NCI-H187 (cell line): ENCODE results near the gene VEGFB.
A peak's percentile ranks its signal among the peaks of the same experiment; 100 is the strongest.

Source experiments
- DNase-seq, 2 experiments: peaks; one replicate each; lab custom pipeline; 2025; lab: John Stamatoyannopoulos, UW

VEGFB gene

DNA sequence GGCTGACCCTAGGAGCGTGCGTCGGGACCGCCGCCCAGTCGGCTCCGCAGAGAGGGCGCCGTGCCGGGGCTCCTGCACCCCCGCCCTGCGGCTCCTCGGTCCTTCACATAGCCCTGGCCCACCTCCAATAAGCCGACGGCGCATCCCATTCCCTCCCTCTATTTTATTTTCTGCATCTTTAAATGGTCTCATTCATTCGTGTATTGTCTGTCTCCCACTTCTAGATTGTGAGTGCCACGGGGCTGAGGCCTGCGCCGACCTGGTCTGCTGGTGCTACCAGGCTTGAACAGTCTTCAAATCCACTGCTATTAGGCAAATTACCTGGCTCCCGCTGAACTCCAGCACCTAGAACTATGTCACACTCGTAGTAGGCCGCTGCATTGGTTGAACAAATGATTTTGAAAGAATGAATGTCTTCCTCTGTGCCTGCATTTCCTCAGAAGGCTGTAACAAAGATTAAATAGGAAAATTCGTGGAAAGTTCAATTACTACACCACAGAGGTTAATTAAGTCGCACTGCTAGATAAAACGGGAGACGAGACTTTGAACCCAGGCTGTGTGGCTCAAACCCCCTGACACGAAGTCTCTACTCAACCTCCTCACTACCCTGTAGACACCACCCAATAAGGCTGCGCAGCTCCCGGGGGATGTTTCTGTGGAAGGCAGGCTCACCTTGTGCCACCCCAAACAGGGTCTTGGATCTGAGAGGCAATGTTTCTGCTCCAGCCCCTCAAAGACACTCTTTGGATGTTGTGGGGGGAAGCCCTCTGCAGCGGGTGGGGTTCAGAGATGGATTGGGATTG is 13.5 kb downstream of the VEGFB start:
- DNase-seq, result no peak

DNA sequence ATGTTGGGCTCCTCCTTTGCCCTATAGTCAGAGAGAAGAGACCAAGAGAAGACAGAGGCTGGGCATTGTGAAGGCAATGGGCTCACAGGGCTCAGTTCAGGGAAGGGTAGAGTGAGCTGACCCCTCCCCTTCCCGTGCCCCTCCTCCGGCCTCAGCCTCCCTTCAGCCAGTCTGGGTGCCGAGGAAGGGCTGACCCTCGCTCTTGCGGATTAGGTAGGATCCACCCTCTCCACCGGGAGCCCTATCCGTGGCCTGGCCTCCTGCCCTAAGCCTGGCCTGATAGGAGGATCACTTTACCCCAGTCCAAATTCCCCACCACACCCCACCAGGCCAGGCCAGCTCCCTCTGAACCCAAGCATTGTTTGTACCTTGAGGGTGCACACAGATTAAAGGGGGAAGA is 14.2 kb downstream of the VEGFB start:
- DNase-seq, result no peak

DNA sequence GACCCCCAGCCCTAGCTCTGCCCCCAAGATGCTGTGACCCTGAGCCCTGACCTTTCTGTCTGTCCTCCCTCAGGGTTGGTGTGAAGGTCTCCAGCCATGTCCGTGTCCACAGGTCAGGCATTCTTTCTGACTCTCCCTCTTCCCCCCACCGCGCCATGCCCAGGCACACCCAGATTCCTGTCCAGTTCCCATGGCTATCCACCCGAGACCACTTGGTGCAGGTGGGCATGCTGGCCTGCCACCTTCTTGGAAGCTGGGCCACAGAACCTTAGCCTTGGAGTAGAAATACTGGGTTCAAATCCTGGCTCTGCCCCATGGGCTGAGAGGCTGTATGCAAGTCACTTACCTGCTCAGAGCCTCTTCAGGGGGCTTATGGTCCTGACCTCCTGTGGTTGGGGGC is 14.7 kb downstream of the VEGFB start:
- DNase-seq, result no peak

DNA sequence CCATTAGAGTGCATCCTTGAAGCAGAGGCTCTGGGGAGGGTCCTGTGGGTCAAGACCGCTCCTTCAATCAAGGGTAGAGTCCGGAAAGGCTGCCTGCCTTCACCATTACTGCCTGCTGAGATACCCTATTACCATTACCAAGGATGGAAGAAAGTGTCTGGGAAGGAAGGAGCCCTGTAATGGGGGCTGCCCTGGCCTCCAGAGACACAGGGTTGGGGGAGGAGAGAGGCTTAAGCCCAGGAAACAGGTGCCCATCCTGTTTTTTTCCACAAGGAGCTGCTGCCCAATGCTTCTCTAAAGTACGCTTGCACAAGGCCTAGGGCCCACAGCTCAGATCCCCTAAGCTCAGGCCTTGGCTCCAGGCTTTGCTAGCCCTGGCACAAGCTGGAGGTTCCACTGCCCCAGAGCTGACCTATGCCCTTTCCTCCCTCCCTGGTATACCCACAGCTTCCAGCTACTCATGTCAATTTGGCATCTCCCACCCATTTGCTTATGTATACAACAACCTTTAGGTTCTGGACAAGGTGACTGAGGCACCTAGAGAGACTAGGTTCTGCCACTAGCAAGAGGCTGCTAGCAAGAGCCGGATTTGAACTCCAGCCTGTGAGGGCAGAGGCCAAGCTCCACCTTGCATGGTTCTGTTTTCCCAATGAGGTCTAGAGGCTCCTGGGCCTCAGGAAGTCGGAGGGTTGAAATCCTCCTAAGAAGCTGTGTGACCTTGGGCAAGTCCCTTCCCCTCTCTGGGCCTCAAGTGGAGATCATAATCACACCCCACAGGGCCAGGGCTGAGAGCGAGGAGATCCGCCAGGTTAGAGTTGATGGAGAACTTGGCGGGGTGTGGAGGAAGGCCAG is 15.4 kb downstream of the VEGFB start:
- no peak for DNase-seq

DNA sequence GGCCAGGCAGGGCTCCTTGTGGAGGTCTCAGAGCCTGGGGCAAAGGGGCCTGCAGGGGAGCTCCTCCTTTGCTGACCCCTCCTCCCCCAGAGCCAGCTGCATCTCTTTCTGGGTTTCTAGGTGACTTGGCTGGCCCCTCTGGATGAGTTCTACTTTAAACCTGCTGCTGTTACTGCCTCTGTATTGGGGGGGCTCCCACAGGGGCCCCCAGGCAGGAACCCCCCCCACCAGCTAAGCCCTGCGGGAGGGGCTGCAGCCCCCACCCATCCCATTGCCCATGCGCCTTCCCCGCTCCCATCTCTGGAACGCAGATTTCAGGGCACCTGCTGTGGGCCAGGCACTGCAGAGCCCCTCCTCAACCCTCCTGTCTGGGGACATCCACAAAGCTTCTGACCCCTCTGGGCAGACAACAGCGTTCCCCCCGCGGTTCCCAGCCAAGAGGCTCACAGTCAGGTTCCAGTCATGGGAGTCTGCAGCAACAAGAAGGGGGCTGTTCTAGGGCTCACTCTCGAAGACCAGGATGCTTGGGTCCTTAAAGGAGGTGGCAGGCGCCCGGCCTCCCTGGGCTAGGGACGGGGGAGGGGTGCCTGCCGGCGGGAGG is 16.1 kb downstream of the VEGFB start:
- DNase-seq, result peak in 1 of 2 experiments; percentile 33

DNA sequence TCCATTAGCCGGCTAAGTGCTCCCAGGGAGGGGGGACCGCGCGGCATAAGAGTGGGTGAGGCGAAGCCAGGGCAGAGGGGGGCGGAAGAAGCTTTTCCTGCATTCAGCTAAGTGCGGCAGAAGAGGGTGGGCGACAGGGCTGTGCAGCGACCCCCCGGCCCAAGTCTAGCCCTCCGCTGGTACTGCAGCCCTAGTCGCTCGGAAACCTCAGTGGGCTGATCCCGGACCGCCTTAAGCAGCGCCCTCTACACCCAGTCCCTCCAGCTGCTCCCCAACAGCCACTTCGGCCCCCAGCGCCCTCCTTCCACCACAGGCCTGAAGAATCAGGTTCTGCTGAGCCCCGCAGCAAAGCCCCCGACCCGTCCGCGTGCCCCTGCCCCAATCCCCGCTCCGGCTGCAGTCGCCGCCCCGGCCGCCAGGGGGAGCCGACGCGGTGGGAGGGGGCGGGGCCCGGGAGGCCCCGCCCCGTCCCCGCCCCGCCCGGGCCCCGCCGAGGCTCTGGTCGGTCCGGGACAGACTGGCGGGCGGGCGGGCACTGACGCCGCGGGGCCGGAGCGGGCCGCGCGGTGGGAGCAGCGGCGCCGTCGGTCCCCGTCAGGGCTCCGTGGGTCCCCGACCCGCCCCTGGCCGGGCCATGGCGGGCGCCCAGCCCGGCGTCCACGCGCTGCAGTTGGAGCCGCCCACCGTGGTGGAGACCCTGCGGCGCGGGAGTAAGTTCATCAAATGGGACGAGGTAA is 16.8 kb downstream of the VEGFB start, which contains the start of gene PLCB3:
TSS of gene PLCB3 (plus strand) at position 515 of the 737 bp plus-strand sequence. CDS start at position 635, 120 bp downstream.
- DNase-seq, result peak in 1 of 2 experiments; percentile 14

DNA sequence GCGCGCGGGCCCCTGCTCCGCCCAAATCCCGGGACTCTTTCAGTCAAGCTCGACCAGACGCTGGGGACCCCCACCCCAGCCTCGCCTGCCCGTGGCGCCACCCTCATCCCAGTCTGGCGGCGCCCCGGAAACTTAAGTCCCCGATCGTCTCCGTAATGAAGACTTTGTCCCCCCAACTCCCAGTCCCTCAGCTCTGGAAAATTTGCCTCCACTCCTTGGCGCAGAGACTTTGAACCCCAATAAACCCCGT is 17.3 kb downstream of the VEGFB start:
- DNase-seq, result no peak

DNA sequence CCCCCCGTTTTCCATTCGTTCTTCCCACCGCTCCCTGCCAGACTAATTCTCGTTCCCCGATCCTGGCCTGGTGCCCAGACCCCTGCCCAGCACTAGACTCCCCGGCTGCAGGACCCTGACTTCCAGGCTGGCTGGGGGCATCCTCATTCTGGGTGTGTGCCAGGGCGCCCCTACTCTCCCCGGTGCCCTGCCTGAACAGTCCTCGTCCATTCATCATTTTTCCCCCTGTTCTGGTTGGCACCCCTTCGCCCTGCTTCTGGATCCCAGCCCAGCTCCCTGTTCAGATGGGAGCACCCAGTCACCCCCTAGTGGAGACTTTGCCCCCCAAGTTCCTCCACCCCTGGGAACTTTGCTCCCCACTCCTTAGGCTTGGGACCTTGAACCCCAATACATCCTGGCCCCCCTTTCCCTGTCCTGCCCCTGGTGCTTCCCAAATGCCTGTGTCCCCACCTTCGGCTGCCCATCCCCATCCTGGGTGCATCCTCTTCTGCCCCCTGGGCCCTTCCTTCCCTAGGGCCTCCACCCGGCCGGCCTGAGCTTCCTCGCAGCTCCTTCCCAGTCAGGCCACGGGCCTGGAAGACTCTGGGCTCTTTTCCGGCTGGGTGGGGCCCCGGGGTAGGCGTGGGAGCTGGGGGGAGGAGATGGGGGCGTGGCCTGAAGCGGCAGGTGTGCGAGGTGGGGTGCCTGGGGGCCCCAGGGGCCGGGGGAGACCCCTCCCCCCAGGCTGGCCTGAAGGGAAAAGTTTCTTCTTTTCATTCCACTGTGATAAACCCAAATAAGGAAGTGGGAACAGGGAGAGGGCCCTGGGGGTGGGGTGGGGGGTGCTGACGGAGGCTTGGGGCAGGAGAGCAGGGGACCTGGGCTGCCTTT is 17.9 kb downstream of the VEGFB start:
- no peak for DNase-seq

DNA sequence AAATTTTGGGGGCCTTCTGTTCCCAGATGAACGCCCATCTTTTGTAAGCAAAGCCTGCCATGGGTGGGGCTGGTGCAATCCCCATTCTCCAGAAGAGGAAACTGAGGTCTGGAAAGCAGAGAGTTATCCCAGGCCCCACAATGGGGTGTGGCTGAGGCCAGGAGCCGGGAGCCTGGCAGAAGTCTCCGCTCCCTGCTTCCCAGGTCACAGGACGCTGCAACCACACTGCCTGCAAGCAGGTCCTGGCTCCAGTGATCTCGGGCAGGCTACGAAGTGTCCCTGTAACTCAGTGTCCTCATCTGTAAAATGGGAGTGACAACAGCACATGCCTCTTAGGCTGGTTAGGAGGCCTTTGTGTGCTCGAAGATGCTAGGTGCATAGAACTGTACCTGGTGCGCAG is 18.7 kb downstream of the VEGFB start:
- DNase-seq, result no peak

DNA sequence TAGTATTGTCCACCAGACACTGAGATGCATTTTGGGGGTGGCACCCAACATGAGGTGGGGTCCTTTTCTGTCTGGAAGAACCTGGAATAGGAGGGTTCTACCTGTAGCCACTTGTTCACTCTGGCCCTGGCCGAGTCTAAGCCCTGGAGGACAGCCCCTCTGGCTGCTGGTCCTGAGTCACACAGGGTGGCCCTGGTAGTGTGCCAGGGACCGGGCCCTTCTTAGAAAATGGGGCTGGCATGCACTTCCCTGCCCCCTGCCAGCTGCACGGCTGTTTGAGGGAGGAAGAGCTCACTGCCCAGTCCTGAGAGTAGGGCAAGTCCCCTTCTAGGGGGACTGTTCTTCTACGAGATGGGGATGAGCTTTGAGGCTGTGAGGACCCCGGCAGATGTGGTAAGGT is 19.1 kb downstream of the VEGFB start:
- no peak for DNase-seq

DNA sequence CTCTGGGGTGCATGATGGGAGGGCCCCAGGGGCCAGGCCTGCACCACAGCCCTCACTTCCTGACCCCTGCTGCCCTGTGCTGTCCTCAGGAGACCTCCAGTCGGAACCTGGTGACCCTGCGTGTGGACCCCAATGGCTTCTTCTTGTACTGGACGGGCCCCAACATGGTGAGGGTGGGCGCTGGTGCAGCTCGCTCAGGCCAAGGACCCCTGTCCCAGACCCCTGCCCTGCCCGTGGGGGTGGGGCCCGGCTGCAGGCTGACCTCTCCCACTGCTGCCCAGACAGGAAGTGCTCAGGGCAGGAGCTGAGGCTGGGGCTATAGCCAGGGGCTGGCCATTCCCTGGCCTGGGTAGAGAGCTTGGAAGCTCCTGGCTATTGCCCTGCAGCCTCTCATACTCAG is 19.9 kb downstream of the VEGFB start:
- DNase-seq, result no peak

DNA sequence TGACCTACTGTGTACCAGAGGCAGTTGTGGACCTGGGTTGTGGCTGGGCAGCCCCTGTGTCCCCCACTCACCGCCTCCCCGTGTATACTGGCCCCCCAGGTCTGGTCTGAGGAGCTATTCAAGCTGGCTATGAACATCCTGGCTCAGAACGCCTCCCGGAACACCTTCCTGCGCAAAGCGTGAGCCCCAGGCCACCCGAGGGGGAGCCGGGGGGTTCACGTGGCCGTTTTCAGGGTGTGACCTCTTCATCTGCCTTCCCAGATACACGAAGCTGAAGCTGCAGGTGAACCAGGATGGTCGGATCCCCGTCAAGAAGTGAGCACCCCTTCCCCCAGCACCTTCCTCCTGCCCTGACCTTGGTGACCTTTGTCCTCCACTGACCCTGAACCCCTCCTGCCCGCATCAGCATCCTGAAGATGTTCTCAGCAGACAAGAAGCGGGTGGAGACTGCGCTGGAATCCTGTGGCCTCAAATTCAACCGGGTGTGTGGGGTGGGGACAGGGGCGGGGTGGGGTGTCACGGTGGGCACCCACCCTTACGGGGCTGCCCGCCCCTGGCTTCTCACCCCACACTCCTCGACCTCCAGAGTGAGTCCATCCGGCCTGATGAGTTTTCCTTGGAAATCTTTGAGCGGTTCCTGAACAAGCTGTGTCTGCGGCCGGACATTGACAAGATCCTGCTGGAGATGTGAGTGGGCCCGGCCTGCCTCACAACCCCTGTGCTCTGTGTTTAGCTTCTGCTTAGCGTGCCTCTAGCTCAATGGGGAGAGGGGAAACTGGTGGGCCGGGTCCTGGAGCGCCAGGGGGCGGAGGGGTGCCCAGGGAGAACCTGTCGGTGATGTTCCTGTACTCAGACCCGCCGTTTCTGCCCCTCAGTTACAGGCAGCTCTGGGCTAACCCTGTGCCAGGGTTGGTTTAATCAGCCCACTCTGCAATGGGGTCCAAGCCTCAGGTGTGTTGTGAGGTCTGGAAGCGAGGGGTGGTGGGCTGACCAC is 21.0 kb downstream of the VEGFB start:
- no peak for DNase-seq

DNA sequence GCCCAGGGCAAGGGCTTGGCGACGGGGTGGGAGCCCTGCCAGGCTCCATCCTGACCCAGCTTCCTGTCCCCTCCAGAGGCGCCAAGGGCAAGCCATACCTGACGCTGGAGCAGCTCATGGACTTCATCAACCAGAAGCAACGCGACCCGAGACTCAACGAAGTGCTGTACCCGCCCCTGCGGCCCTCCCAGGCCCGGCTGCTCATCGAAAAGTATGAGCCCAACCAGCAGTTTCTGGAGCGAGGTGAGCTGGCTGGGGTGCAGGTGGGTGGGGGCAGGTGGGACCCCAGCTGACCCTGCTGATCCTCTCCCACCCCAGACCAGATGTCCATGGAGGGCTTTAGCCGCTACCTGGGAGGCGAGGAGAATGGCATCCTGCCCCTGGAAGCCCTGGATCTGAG is 21.9 kb downstream of the VEGFB start:
- no peak for DNase-seq

DNA sequence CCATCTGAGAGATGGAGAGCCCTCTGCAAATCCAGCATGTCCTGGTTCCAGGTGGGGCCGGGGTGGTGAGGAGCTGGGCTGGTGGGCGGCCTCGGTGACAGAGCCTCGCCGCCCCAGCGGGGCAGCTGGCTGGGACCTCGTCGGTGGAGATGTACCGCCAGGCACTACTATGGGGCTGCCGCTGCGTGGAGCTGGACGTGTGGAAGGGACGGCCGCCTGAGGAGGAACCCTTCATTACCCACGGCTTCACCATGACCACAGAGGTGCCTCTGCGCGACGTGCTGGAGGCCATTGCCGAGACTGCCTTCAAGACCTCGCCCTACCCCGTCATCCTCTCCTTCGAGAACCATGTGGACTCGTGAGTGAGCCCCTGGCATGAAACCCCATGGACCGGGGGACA is 24.0 kb downstream of the VEGFB start:
- DNase-seq, result no peak

DNA sequence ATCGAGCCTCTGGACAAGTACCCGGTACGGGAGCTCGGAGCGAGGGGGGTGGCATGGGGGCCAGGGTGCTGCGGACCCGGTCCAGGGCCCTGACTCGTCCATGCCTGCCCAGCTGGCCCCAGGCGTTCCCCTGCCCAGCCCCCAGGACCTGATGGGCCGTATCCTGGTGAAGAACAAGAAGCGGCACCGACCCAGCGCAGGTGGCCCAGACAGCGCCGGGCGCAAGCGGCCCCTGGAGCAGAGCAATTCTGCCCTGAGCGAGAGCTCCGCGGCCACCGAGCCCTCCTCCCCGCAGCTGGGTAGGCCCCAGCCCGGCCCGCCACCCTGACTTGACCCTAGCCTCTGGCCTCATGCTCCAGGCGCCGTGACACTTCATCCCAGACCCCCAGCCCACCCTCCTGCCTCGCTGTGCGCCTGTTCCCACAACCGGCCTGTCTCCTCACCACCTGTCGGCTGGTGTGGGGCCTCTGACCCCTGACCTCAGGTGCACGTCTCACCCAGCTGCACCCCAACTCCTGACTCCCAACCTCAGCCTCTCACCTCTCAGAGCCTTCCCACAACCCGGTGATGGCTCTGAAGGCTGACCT is 24.7 kb downstream of the VEGFB start:
- no peak for DNase-seq

DNA sequence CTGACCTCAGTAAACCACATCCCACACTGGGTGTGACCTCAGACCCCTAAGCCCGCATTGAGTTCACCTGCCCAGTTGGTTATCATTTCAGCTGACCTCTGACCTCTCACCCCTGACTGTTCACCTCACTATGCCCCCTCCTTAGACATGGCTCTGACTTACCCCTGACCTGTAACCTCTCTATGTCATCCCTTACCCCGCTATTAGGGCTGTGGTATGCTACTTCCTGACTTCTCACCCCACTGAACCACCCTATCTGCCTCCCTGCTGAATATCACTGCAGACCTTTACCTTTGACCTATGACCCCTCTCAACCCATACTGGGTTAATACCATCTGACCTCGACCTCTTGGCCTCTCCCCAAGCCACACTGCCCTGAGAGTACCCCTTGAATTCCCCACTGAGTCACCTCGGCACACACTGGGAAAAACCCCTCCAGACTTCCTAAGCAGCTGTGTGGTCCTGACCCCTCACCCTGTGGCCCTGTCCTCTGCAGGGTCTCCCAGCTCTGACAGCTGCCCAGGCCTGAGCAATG is 25.2 kb downstream of the VEGFB start:
- no peak for DNase-seq

DNA sequence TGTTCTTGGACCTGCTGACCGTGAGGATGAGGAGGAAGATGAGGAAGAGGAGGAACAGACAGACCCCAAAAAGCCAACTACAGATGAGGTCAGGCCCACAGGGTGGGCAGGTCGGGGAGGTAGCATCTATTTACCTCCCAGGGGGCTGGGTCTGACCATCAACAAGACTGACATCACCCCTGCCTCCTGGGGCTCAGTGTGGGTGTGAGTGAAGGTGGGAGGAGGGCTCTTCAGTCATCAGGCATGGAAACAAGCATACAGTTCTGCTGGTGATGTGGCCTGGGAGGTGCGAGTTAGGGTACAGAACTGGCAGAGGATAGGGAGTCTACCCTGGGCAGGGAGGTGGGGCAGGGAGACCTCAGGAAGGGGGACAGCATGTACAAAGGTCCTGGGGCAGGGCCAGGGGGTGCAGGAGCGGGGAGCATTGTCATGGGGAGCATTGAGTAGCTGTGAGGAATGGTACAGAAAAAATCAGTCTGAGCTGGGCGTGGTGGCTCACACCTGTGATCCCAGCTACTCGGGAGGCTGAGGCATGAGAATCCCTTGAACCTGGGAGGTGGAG is 25.8 kb downstream of the VEGFB start:
- no peak for DNase-seq

DNA sequence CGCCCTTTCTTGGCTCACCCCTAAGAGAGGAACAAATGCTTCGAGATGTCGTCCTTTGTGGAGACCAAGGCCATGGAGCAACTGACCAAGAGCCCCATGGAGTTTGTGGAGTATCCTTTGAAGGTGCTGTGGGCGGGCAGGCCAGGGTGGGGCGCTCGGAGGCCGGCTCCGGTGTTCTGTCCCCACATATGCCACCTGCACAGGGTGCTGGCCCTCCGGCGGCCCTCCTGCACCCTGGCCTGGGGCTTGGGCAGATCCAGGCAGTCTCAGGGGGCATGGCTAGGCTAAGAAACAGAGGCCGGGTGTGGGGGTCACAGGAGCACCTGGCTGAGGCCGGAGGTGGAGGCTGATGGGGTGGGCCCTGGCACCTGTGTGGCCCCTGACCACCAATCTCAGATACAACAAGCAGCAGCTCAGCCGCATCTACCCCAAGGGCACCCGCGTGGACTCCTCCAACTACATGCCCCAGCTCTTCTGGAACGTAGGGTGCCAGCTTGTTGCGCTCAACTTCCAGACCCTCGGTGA is 27.2 kb downstream of the VEGFB start:
- no peak for DNase-seq
